Bronchus fibroblast of lung (primary cell): ENCODE results near the gene GDA. TPM values are rescaled to one million over a fixed set of nuclear protein-coding genes. Genes with fewer than 3 reads are reported as not detected.

Experiments used
- total RNA-seq: library from RNA; depleted of rRNA; stranded (reverse); fragments of >200 nt; gene quantifications from 2 replicates; pipeline ENCODE4 v1.2.3, GENCODE V29; 2015

GDA gene
- under 0.01 and 0.34 TPM in 2 replicates for total RNA-seq

DNA sequence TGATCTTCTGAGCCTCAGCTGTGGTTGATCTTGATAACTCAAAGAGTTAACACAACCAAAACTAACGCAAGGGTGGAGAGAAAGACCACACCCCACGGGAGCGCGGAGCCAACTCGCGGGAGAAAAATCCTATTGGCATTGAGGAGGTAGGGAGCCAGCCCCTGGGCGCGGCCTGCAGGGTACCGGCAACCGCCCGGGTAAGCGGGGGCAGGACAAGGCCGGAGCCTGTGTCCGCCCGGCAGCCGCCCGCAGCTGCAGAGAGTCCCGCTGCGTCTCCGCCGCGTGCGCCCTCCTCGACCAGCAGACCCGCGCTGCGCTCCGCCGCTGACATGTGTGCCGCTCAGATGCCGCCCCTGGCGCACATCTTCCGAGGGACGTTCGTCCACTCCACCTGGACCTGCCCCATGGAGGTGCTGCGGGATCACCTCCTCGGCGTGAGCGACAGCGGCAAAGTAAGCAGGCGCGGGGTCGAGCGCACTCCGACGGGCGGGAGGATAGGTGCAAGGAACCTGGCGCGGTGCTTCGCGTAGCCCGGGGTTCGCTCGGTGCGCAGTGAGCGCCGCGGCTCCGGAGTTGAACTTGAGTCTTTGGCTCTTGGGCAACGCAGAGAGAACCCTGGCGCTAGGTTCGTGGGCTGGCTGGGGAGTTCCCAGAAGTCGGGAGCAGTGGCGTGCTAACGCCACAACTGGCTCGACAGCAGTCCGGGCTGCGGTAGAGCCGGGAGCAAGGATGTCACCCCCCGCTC is at the start of gene GDA:
Gene GDA, plus strand, starts transcription at position 210 of the 745 bp plus-strand sequence. Its CDS starts 120 bp downstream, at position 330.

Other genes with a start within 250 kb of the GDA start
- gene ABHD17B, start 238.2 kb upstream of the GDA start, total RNA-seq: 10.9 and 11.7 TPM in 2 replicates
- gene C9orf85, start 237.8 kb upstream of the GDA start, total RNA-seq: 5.8 and 7.1 TPM in 2 replicates
- gene C9orf57, start 88.8 kb upstream of the GDA start, total RNA-seq: not detected in 2 replicates
- gene ZFAND5, start 215.8 kb downstream of the GDA start, total RNA-seq: 50.1 and 54.3 TPM in 2 replicates